ENCODE data around the gene CTXN2.

The CTXN2 gene

DNA sequence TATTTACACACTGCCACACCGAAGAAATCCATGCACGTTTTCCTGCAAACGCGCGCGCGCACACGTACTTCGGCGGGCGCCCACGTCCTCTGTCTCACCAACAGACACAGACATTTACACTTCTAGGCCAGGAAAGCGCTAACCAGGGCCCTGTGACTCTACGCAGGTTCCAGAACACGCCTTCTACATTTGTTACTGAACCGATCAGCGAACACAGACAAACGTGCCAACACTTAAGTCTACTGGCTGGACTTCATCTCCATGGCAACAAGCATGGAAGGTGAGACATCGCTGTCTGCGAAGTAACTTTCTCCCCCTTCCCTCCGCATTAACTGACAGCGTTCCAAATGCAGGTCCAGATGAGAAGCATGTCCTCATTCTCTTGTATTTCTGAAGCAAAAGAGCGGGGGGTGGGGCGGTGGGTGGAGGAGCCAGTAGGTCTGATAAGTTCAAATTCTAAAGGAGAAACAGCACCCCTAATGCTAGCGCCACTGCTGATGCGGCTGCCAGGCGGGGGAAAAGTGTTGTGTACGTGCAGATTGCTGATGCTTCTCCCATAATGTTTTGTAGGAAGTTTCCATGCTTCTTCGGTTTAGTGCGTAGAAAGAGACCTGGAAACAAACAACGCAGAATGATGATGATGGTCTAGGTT, at the start of gene CTXN2:
Gene CTXN2, plus strand, starts transcription at position 92 of the 652 bp plus-strand sequence. CDS start 9,636 bp downstream, outside the sequence.
- TF ChIP-seq ZNF274 (IDR thresholded peaks at IDR 0.05; ENCODE audit: low read depth, low read length): no peak

GRCh38 chr15:48143856-48144255, 47.6 kb upstream of the CTXN2 start:
- H3K4me3 ChIP-seq (ENCODE audit: low read length): no peak overlapping the region
- TF ChIP-seq ZNF274 (IDR thresholded peaks at IDR 0.05; ENCODE audit: low read depth, low read length): no peak

More for the DNA sequence above, at the start of gene CTXN2:
- H3K4me3 ChIP-seq (ENCODE audit: low read length): no peak within 1 kb of the TSS

DNA sequence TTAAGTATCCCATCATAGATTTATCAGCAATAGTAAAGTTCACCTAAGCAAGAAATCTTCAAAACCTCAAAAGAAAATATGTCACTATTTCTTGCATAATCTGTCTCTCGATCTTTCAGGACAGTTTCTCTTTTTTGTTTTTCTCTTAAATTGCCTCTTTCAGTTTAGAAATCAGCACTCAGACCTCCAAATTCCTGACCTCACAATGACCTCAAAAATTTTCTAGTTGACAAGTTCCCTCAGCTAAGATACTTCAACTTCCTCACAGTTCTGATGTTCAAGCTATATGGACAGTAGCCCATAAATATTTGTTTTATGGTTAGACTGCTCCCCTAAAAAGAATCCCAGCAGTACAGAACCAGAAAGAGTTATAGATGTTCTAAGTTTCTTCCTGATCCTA, 46.6 kb upstream of the CTXN2 start:
- no peak overlapping the region for H3K4me3 ChIP-seq (ENCODE audit: low read length)
- TF ChIP-seq ZNF274 (IDR thresholded peaks at IDR 0.05; ENCODE audit: low read depth, low read length): no peak

DNA sequence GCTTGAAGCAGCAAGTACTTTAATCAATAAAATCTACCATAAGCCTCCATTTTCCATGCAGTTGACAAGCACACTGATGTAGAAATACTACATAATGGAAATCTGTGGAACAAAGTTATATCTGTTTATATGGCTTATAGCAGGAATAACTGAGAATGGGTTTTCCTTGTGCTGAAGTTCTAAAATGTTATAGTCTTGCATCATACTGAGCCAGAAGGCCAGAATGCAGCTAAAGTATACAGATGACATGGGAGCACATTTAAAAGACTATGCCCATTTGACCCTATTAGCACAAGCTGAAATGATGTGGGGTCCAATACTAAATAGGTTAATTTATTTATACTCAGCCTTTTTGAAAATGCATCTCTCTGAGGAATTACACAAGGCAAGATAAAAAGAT, 45.5 kb upstream of the CTXN2 start:
- no peak overlapping the region for H3K4me3 ChIP-seq (ENCODE audit: low read length)
- no peak for TF ChIP-seq ZNF274 (IDR thresholded peaks at IDR 0.05; ENCODE audit: low read depth, low read length)

GRCh38 chr15:48147358-48147757, 44.1 kb upstream of the CTXN2 start:
- no peak for TF ChIP-seq ZNF274 (IDR thresholded peaks at IDR 0.05; ENCODE audit: low read depth, low read length)
- no peak overlapping the region for H3K4me3 ChIP-seq (ENCODE audit: low read length)

DNA sequence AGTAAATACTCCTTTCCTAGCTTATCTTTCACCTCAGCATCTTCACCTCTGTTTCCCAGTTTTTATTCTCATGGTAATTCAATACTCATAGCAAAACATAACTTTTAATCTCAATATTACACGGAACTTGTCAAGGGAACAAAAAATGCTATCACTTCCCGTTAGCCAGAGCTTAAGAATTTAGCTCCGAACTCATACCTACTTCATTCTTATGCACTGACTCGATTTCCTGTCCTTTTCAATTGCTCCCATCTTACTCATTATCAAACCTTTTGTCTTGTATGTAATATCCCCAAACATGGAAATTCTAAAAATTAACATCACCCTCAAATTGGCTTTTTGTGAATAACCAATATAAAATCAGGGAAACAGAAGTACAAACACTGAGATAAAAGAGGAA, 41.6 kb upstream of the CTXN2 start:
- TF ChIP-seq ZNF274 (IDR thresholded peaks at IDR 0.05; ENCODE audit: low read depth, low read length): no peak
- no peak overlapping the region for H3K4me3 ChIP-seq (ENCODE audit: low read length)

DNA sequence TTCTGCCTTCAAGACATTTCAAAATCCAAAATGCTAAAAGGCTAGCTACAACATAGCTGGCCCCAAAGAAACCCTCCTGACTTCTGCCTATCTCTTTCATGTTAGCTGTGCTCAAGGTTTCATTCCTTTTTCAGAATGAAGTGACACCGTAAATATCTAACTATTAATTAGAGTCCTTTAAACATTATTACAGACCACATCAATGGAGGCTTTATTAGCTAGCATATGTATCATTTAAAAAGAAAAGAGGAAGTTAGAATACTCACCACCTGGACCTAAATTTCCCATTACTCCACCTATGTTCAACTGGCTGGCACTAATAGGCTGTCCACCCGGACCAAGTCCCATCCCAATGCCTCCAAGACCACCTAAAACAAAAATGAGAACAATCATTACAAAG, 37.9 kb upstream of the CTXN2 start:
- no peak for TF ChIP-seq ZNF274 (IDR thresholded peaks at IDR 0.05; ENCODE audit: low read depth, low read length)
- H3K4me3 ChIP-seq (ENCODE audit: low read length): no peak overlapping the region

DNA sequence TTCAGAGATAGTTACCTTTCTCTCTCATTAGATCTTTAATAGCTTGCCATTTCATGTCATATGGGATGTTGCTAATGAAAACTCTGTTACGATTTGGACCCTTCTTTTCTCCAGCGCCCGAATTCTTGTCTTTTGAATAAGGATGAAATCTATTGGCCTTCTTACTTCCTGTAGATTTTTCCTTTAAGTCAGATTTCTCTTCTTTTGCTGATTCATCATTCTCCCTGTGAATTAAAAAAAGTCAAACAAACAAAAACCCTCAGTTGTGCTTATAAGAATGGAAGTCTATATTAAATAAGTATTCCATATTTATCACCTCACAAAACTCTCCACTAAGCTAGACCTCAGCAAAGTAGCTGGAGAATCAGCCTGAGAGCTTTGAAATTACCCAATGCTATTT, 22.8 kb upstream of the CTXN2 start:
- H3K4me3 ChIP-seq (ENCODE audit: low read length): no peak overlapping the region
- TF ChIP-seq ZNF274 (IDR thresholded peaks at IDR 0.05; ENCODE audit: low read depth, low read length): no peak

DNA sequence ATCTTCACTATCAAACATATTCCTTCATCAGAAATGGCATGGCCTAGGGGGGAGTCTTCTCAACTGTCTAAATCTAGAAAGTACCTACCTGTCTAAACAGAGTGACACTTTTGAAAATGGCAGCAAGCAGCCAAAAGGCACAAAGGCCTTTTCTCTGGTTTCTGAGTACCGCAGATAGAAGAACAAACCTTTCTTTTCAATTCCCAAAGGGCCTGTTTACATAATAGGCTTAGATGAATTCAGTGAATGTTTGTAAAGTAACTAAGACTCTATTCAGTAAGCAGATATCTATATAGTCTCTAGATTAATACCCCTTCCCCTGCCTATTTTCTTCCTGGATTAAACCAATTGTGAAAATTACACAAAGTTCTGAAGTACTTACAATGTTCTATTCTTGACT, 20.5 kb upstream of the CTXN2 start:
- no peak for TF ChIP-seq ZNF274 (IDR thresholded peaks at IDR 0.05; ENCODE audit: low read depth, low read length)

DNA sequence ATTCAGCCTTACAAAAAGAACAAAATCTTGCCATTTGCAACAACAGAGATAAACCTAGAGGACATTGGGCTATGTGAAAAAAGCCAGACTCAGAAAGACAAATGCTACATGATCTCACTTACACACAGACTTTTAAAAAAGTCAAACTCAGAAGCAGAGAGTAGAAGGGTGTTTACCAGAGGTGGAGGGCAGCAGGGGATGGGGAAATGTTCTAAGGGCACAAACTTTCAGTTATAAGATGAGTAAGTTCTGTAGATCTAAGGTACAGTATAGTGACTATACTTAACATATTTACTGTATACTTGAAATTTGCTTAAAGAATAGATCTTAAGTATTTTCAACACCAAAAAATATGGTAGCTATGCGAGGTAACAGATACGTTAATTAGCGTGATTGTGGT, 16.3 kb upstream of the CTXN2 start:
- no peak overlapping the region for H3K4me3 ChIP-seq (ENCODE audit: low read length)
- TF ChIP-seq ZNF274 (IDR thresholded peaks at IDR 0.05; ENCODE audit: low read depth, low read length): no peak

More for the DNA sequence above, 20.5 kb upstream of the CTXN2 start:
- no peak overlapping the region for H3K4me3 ChIP-seq (ENCODE audit: low read length)

GRCh38 chr15:48176112-48176511, 15.4 kb upstream of the CTXN2 start:
- H3K4me3 ChIP-seq (ENCODE audit: low read length): no peak overlapping the region

GRCh38 chr15:48176957-48177356, 14.5 kb upstream of the CTXN2 start:
- no peak for TF ChIP-seq ZNF274 (IDR thresholded peaks at IDR 0.05; ENCODE audit: low read depth, low read length)
- H3K4me3 ChIP-seq (ENCODE audit: low read length): peak overlapping the region; percentile 88

More at GRCh38 chr15:48176112-48176511, 15.4 kb upstream of the CTXN2 start:
- TF ChIP-seq ZNF274 (IDR thresholded peaks at IDR 0.05; ENCODE audit: low read depth, low read length): no peak

DNA sequence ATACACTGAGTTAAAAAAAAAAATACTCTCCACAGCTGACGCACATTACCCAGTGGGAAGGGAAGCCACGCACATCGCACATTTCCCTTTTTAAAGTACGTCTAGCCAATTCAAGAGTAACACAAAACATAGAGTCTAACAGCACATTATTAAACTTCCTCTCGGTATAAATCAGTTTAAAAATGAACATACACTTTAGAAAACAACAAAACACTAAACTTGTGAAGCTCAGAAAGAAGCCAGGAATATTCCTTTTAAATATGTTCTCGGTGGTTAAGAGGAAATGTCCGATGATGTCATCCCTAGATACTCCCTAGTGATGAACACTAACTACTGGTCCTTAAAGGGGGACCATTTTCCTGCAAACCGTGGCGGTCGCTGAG, 14.1 kb upstream of the CTXN2 start:
- H3K4me3 ChIP-seq (ENCODE audit: low read length): peak overlapping the region; percentile 88
- TF ChIP-seq ZNF274 (IDR thresholded peaks at IDR 0.05; ENCODE audit: low read depth, low read length): no peak

- H3K4me3 ChIP-seq (ENCODE audit: low read length): peak within 1 kb of the TSS; percentile 88
- TF ChIP-seq ZNF274 (IDR thresholded peaks at IDR 0.05; ENCODE audit: low read depth, low read length): no peak
These were observed 13.5 kb upstream of the CTXN2 start, which contains the start of gene MYEF2 for GRCh38 chr15:48177766-48178647. Gene MYEF2 (minus strand): TSS chr15:48178295. CDS start chr15:48178237, 58 bp downstream.

DNA sequence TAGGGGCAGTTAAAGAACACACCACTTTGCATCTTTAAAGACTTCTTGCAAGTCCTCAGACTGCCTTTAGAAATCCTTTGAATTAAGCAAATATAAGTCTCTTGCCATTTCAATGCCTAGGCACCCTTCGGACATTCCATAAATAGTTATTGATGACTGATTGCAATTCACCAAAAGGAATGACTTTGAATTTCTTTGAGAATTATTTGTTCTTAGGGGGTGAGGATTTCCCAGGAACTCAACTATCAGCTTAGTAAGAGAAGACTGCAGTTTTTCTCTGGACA, 12.9 kb upstream of the CTXN2 start:
- TF ChIP-seq ZNF274 (IDR thresholded peaks at IDR 0.05; ENCODE audit: low read depth, low read length): no peak
- H3K4me3 ChIP-seq (ENCODE audit: low read length): peak overlapping the region; percentile 88; the same call in 1 of the 2 replicates

Data from GM08714 (cell line).